GM18858 (cell line): ENCODE measurements around the gene HPGD.

Experiments used
- ATAC-seq: cut with Tn5 transposase; IDR thresholded peaks from one replicate; pipeline ENCODE4 v1.9.1; 2021; ENCODE audit not compliant: unreplicated experiment

The HPGD gene

DNA sequence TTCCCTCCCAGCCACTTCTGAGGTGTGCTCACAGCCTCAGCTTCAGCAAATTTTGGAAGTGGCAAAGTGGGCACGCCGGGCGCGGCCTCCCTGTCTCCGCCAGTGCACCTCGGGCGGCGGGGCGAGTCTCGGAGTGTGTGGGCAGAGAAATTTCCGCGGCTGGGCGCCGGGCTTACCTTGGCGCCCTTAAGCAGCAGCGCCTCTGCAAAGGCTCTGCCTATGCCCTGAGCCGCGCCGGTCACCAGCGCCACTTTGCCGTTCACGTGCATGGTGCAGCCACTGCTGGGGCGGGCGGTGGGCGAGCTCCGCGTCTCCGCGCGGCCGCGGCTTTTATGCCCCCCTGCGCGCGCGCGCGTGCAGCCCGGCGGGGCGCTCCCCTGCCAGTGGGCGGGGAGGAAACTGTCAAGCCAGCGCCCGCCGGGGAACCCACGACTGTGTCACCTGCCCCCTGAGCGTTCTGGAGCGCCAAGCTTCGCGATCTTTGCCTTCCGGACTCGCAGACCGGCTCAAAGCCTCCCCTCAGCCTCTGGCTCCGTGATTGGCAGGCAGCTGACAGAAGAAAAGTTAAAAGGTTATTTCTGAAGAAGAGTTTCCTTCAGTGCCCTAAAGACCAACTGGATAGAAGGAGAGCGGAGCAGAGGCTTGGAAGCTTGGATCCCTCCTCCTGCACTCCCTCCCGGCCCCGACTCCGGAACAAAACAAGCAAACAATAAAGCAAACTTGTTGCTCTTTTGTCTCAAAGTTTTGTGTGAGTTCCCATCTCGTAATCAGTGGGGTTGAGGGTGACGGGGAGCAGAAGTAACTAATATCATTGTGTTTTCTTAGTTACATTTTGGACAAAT lies at the start of gene HPGD:
Gene HPGD, minus strand, starts transcription at position 306 of the 842 bp plus-strand sequence. Its CDS starts 37 bp downstream, at position 269.
- ATAC-seq: peak; percentile 55

DNA sequence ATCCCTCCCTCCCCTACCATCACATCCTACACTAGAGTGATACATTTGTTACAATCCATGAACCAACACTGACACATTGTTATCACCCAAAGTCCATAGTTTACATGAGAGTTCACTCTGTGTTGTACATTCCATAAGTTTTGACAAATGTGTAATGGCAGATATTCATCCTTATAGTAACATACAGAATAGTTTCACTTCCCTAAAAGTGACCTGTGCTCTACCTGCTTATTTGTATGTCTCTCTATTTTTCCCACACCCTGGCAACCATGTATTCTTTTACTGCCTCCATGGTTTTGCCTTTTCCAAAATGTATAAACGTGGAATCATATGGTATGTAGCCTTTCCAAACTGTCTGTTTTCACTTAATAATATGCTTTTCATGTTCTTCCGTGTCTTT lies 42.2 kb upstream of the HPGD start:
- no peak for ATAC-seq

DNA sequence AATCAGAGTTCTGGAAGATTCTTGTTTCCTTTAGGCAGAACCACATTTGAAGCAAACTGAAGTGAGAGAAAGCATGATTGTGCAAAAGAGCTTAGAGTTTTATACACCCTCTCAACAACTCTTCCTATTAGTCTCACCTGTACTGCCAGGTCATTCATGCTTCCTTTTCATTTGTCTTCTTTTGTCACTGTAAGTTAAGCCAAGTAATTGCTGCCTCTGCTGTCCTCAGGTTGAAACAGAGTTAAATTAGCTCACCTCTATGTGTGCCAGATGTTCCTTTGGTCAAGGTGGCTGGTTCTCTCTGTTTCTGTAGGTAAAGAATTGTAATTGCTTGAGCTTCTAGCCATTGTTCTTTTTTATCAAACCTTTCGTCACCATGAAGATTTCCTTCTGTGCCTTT lies 41.1 kb upstream of the HPGD start:
- ATAC-seq: no peak

DNA sequence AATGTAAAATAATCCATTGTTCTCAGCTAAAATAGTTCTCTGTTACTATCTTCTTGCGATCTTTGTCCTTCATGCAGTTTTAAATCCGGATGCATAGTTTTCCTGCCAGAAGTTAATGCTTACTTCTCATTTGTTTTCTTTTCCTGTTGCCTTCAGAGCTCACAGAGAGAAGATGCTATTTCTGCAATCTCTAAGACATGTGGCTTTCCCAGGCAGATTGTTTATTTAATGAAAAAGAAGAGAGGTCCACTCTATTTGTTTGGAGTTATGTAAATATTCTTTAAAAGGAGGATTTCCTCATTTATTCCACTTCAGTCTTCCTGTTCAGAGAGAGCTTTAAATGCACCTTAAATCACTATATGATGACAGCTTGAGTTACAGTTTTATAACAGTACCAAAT lies 39.3 kb upstream of the HPGD start:
- ATAC-seq: no peak

DNA sequence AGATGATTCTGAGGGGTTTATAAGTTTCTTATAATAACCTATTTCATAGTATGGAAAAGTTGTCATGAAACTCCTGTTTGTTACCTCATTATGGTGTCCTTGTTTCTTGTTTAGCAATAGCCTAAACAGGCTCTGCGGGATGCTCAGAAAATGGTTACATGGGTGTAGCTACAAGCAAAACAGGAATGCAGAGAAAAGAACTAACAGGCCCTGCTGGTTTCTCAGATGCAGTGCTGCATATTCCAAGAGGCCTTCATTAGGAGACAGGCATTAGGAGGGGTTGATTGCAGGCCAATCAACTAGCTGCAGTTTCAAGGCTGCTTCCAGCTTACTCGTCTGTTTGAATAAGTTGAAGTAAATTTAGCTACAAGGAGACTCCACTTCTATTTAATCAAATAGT lies 37.6 kb upstream of the HPGD start:
- no peak for ATAC-seq

DNA sequence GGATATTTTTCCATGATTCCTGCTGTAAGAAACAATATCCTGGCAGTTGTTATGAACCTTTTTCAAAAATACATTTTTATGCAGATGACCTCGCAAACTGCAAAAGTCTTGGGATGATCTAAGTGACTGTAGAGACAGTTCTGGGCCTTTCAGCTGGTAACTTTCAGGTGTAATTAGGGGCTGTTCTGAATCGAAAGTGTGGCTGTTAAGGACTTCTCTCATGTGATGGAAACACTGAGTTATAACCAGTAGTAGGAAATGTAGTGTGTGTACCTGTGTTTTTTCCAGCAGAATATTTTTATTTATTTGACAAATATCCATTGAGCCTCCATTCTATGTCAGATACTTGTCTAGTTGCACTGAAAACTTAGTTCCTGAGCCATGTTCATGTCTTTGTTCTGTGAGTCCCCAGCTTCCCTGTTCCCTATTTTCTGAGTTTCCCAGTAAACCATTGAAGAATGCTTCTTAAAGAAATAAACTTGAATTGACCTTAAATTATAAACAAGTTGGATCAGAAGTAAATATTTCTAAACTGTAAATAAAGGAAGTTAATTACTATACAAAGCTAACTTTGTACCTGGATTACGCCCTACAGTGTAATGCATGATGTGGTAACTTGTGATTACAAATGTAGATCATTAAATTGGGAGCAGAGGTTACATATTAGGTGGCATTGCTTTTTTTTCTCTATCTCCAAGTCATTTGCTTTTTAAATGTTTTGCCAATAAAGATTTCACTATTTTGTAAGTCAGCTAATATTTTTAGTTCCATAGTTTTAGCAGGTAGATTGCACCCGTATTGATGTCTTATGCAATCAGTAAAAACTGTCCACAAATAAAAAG lies 33.7 kb upstream of the HPGD start:
- no peak for ATAC-seq

DNA sequence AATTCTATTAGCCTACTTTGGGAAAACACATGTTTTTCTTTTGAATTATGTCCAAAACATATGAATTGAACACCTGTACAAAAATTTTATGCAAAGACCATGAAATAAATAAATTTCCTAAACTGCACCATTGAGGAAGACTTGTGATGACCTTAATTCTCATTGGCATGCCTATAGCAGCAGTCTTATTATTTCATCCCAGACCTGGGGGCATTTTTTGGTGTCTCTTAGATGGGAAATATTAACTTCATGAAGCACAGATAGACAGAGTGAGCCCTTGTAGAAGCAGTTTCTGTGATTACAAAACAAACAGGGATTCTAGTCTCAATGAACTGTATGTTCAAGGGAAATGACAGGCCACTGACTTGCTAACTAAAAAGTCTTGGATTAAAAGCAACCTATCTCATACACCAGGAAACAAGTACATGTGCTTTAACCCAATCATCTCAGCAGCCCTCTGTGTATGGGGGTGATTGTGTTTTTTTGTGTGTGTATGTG lies 32.0 kb upstream of the HPGD start:
- ATAC-seq: no peak

DNA sequence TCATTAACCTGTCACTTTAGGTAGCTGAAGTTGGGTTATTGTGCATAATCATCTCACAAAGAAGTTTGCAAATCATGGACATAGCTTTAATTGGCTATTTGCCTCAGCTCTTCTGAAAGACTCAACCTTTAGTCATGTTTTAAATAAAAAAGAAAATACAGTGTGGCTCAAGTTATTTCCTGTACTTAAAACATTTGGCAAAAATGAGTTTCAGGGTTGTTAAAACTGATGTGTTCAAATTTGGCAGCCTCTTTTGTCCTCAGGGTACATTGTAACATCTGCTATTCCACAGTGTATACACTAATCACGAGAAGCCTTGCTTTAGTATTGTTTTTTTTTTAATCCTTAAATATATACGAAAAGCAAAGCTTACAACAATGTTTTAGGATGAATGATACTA lies 31.5 kb upstream of the HPGD start:
- ATAC-seq: no peak

DNA sequence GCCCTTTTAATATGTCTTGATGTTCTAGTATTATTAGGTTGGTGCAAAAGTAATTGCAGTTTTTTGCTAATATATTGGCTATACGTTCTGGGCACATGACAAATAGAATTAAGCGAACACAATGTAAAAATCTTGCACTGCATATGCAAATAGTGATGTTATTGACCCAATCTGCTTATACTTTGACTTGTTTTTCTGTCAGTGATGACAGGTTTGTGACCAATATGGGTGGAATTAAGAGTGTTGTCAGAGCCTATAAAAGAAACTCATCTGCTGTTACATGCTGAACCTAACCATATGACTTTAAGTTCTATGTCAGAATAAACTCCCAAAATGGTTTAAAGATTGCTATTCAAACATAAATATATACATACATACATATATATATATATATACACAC lies 30.7 kb upstream of the HPGD start:
- no peak for ATAC-seq

DNA sequence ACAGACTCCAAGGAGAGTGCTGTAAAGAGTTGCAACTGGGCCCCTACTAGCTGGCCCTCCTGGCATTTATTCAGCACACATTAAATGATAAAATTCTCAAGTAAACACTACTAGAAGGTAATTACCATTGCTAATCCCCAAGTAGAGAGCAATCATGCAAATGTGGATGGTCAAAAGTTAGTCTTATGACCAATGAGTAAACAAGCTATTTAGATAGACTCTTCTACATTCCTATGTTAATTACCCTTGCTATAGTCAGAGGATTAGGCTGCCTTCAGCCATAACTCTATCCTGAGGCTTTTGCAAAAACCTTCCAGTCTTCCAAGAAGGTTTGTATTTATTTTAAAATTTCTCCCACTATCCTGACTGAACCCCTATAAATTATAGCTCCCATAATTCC lies 28.3 kb upstream of the HPGD start:
- ATAC-seq: no peak

DNA sequence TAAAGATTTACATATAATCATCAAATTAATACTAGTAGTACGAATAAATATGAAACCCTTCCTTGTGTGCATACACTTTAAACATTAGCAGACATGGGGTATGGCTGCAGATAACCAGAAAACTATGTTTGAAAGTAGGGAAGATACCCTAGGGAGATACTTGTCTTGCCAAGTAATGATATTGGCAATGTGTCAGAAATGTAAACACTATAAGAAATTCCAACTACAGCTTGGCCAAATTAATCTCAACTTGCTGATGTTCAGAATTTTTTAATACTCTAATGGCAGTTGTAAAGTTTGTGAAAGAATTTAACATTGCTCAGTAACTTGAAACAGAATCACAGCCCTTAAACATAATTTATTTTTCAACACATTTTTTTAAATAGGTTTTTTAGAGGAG lies 27.4 kb upstream of the HPGD start:
- no peak for ATAC-seq

DNA sequence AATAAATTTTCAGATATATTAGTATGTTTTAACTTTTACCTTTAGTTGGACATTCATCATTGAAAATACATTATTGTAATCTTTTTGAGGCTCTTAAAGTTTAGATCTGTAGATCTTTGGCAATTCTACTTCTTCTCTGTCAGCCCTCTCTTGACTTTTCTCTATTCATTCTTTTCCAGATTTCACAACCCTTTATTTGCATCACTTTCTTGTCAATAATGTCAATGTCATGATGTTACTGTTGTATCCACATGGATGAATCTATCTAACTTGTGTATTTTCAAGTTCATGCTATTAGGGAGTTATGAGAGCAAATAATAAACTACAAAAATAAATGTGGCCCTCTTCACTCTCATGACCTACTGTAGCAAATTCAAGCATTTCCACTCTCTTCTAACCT lies 23.0 kb upstream of the HPGD start:
- no peak for ATAC-seq

DNA sequence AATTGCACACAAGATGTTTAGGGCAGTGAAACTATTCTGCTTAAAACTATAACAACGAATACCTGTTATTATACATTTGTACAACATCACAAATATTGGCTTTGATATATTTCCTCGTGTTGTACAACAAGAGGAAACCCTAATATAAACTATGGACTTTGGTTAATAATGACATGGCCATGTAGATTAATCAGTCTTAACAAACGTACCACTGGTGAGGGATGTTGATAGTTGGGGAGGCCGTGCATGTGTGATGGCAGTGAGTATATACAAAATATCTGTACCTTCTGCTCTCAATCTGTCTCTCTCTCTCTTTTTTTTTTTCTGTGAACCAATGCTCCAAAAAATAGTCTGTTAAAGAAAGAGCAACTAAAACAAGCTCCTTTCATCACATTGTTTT lies 22.2 kb upstream of the HPGD start:
- ATAC-seq: no peak

DNA sequence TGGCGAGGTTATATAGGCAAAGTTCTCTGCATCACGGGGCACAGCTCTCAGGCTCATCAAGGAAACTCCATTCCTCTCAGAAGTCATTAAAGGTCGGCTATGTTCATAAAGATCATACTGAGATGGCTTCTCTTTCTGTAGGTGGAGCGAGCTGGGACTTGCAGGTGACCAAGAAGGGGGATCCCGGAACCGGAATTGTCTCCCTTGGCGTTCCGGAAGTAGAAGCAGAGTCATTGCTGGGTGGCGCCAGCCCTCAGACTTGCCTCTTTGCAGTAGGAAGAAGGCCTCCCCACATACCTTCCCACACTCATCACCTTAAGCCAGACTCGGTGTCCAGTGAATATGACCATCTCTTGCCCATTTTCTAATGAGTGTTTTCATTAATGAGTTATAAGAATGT lies 17.9 kb upstream of the HPGD start:
- no peak for ATAC-seq

DNA sequence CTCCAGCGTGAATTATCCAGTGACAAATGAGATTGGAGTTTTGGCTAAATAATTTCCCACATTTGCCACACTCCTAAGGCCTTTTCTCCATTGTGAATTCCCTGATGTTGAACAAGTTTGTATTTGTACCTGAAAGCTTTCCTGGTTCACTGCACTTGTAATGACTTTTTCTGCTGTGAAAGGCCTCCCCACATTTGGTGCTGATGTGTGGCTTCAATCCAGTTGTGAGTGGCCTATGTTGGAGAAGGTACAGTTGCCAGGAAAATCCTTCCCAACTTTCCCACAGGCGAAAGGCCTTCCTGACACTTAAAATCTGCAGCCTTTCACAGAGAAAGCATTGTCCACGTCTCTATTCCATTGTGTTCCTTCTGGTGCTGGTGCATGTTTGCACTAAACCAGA lies 17.3 kb upstream of the HPGD start:
- no peak for ATAC-seq

DNA sequence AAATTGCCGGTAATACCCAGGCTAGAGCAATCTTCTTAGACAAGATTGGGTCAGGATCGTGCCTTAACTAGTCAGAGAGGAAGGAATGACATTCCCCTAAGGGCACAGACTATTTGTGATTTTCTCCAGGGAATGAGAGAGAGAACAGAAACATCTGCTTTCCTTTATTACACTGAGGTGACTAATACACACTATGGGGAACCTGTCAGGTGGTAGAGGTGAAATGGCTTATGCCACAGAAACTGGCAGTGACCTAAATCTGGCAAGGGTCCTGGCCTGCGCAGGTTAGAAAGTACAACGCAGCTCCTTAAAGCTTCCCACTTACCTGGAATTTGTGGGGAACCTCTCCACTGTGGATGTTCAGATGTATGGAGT lies 16.6 kb upstream of the HPGD start:
- no peak for ATAC-seq

DNA sequence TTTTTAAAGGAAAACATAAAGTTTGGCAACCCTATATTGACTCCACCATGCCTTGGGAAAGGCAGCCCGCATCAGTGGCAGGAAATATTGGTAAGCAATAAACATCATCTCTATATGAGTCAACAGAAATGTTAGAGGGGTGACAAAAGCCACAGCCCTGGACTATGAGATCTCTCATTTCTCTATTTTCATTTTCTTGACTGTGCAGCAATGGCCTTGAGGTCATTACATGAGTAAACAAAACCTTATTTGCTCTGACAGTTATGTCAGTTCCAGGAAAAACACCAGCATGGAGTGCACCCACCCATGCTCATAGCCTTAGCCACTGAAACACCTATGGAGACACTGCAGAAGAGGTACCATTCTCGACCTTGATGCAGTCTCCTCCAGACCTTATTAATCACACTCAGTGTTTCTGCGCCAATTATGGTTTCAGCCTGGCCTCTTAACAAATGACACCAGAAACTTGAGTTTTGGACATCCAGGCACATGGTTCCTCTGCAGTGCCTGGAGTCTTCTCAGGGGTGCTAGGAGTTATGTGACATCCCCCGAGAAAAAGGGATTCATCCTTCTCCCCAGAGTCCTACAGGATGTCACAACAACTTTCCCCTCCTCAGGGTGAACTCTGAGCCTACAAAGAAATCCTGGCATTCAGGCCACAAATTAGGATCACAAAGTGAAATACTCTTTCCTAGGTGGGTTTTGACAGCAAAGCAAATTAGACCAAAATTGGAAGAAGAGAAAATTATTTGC lies 16.0 kb upstream of the HPGD start:
- ATAC-seq: peak; percentile 97

DNA sequence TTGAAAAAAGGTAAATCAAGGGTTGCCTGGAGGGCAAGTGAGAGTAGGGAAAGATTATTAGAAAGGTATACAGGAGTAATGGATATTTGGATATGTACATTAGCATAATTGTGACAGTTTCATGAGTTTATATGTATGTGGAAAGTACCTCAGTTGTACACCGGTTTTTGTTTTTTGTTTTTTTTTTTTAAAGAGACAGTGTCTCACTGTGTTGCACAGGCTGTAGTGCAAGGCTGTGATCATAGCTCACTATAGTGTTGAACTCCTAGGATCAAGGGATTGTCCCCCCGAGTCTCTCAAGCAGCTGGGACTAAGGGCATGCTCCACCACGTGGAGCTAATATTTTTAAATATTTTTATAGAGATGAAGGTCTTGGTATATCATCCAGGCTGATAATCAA lies 15.3 kb upstream of the HPGD start:
- ATAC-seq: peak; percentile 14

DNA sequence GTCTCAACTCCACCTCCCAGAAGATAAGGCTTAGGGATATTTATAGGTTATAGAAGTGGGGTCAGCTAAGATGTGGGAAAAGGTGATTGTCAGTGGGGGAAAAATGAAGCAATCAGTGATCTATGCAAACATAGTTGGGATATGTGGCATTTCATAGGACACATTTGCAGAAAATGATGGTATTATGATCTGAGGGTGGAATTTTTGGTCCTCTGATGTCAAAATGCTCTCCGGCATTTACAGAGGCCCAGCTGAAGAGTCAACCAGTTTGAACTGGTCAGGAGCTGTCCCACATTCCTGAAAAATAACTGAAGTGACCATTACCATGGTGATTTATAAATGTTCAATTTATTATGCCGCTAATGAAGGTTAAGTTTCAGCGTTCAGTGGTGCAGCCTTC lies 12.2 kb upstream of the HPGD start:
- ATAC-seq: no peak

DNA sequence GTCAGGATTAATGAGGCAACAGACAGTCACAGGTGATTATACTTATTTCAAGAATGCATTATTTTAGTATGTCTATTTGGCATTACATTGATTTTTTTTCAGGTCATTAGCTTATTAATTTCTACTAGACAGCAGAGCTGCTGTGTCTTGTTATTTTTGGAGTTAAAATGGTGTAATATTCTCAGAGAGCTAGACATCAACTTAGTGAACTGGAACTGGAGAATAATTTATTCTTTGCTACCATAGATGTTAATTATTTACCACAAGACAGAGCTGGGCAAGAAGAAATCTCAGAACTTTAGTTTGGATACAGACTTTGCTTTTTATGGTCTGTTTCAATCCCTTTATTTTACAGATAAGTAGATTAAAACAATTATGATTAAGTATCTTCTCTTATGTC lies 10.2 kb upstream of the HPGD start:
- ATAC-seq: no peak

DNA sequence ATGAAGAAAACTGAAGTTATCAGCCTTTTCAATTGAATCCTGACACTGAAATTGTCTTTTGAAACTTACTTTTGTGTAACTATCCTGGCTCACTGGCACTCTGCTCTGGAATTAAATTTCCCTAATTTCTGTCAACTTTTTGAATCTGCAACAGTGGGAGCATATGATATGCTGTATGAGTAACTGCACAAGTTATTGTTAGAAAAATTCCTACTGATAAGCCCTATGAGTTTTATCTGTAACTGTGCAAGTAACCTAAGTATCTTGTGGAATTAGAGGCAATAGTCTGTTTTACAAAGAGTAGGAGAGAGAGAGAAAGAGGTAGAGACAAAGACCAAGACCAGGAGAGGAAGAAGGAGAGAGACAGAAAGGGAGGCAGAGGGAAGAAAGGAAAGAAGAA lies 9.2 kb upstream of the HPGD start:
- ATAC-seq: no peak
